Measurements from ENCODE around the gene VSIG10L.

VSIG10L gene

DNA sequence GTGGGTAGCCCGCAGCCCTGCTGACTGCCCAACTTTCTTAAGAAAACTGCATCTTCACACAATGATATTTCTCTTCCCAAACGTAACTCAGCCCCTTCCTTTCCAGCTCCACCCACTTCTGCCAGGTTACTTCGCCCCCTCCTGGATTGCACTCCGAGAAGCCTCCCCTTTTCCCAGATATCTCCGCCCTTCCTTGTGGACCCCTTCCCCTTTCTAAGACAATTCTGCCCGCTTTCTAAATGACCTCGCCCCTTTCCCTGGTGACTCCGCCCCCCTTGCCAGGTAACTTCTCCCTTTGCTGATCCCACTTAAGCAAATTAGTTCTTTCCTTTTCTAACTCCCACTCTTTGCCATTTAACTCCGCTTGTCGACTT lies 2.6 kb downstream of the VSIG10L start:
- peak overlapping the region; percentile 68 for H3K4me3 ChIP-seq (ENCODE audit: insufficient read depth, low read depth, low read length, poor library complexity, severe bottlenecking)
- no peaks in the 10 kb centered on the region for H3K27me3 ChIP-seq (replicated peaks; ENCODE audit: control insufficient read depth, insufficient read depth, low read length, poor library complexity, severe bottlenecking)
- peak in 1 of 3 donors; percentile 3 for DNase-seq
- peaks cover 15% of the 10 kb centered on the region for H3K4me1 ChIP-seq (ENCODE audit: control insufficient read depth, insufficient read depth, low read length, poor library complexity, severe bottlenecking)
- no peaks in the 10 kb centered on the region for H3K9me3 ChIP-seq (ENCODE audit: control insufficient read depth, low read length)
- H3K27ac ChIP-seq (ENCODE audit: insufficient read depth, low read length, poor library complexity, severe bottlenecking), result peak overlapping the region; percentile 2
- H3K36me3 ChIP-seq (ENCODE audit: control insufficient read depth, insufficient read depth, low read length), result no peaks in the 10 kb centered on the region

- no peaks in the 10 kb centered on the region for H3K9me3 ChIP-seq (ENCODE audit: control insufficient read depth, low read length)
- peaks cover 15% of the 10 kb centered on the region for H3K4me1 ChIP-seq (ENCODE audit: control insufficient read depth, insufficient read depth, low read length, poor library complexity, severe bottlenecking)
- peak overlapping the region; percentile 68 for H3K4me3 ChIP-seq (ENCODE audit: insufficient read depth, low read depth, low read length, poor library complexity, severe bottlenecking)
- H3K36me3 ChIP-seq (ENCODE audit: control insufficient read depth, insufficient read depth, low read length), result no peaks in the 10 kb centered on the region
- H3K27me3 ChIP-seq (replicated peaks; ENCODE audit: control insufficient read depth, insufficient read depth, low read length, poor library complexity, severe bottlenecking), result no peaks in the 10 kb centered on the region
- peak; percentile 64 to 72 (median 70) for DNase-seq
- peak overlapping the region; percentile 2 for H3K27ac ChIP-seq (ENCODE audit: insufficient read depth, low read length, poor library complexity, severe bottlenecking)
Observed at GRCh38 chr19:51338563-51339312, 3.2 kb downstream of the VSIG10L start.

DNA sequence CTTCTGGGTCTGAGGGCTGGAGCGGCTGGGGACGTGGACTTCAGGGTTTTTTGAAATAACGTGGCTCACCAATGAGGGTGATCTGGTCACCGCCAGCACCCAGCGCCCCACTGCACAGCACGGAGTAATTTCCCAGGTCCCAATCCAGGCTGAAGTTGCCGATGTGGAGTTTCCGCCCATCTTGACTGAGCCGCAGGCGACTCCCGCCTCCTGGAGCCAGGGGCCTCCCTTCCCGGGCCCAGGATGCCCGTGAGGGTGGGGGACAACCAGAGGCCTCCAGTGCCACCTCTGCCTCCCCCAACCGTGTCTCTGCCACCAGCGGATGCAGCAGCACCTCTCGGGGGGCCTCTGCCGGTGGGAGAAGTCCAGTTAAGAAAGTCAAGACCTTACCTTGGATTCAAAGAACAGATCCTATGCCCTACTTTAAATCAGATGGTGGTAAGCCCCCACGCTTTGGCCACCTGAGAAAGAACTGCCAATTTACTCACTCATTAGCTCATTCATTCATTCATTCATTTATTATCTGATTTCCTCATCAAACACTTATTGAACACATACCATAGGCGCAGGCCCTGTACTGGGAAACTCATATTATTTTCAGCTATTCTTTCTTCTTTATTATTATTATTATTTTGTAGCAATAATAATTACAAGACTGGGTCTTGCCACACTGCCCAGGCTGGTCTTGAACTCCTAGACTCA lies 3.9 kb downstream of the VSIG10L start:
- Histone ChIP-seq H3K36me3 (ENCODE audit: control insufficient read depth, insufficient read depth, low read length) (no peaks in the 10 kb centered on the region), H3K27me3 (replicated peaks; ENCODE audit: control insufficient read depth, insufficient read depth, low read length, poor library complexity, severe bottlenecking) (no peaks in the 10 kb centered on the region), H3K9me3 (ENCODE audit: control insufficient read depth, low read length) (no peaks in the 10 kb centered on the region), H3K4me1 (ENCODE audit: control insufficient read depth, insufficient read depth, low read length, poor library complexity, severe bottlenecking) (peaks cover 15% of the 10 kb centered on the region), H3K4me3 (ENCODE audit: insufficient read depth, low read depth, low read length, poor library complexity, severe bottlenecking) (no peak overlapping the region), H3K27ac (ENCODE audit: insufficient read depth, low read length, poor library complexity, severe bottlenecking) (no peak overlapping the region)
- no peak for DNase-seq

DNA sequence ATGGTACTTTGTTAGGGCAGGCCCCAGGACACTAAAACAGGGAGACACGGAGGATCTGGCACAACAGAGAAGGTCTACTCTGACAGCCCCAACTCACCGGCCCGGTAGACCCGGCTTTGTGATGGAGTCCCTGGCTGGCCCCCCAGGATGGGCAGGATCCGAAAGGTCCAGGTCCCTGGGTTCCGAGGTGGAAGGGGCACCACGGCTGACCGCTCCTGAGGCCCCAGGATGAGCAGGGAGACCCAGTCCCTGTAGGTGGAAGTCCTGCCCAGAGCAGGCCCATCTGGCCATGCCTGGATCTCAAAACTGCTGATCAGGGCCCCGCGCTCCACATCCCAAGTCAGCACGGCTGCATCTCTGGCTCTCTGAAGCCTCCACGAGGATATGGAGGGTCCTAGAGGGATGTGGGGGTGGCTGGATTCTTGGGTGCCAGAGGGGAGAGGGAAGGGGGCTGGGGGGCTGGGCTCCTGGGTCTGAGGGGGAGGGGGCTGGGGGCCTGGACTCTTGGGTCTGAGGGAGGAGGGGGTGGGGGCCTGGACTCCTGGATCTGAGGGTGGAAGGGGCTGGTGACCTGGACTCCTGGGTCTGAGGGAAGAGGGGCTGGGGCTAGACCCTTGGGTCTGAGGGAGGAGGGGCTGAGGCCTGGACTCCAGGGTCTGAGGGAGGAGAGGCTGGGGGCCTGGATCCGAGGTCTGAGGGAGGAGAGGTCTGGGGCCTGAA lies 4.6 kb downstream of the VSIG10L start:
- Histone ChIP-seq H3K27me3 (replicated peaks; ENCODE audit: control insufficient read depth, insufficient read depth, low read length, poor library complexity, severe bottlenecking) (no peaks in the 10 kb centered on the region), H3K36me3 (ENCODE audit: control insufficient read depth, insufficient read depth, low read length) (no peaks in the 10 kb centered on the region), H3K4me3 (ENCODE audit: insufficient read depth, low read depth, low read length, poor library complexity, severe bottlenecking) (no peak overlapping the region), H3K27ac (ENCODE audit: insufficient read depth, low read length, poor library complexity, severe bottlenecking) (no peak overlapping the region), H3K4me1 (ENCODE audit: control insufficient read depth, insufficient read depth, low read length, poor library complexity, severe bottlenecking) (peaks cover 15% of the 10 kb centered on the region), H3K9me3 (ENCODE audit: control insufficient read depth, low read length) (no peaks in the 10 kb centered on the region)
- no peak for DNase-seq

GRCh38 chr19:51333836-51334460 lies 8.0 kb downstream of the VSIG10L start:
- Histone ChIP-seq H3K4me1 (ENCODE audit: control insufficient read depth, insufficient read depth, low read length, poor library complexity, severe bottlenecking) (peaks cover 6% of the 10 kb centered on the region), H3K27me3 (replicated peaks; ENCODE audit: control insufficient read depth, insufficient read depth, low read length, poor library complexity, severe bottlenecking) (no peaks in the 10 kb centered on the region), H3K4me3 (ENCODE audit: insufficient read depth, low read depth, low read length, poor library complexity, severe bottlenecking) (no peak overlapping the region), H3K36me3 (ENCODE audit: control insufficient read depth, insufficient read depth, low read length) (no peaks in the 10 kb centered on the region), H3K9me3 (ENCODE audit: control insufficient read depth, low read length) (no peaks in the 10 kb centered on the region), H3K27ac (ENCODE audit: insufficient read depth, low read length, poor library complexity, severe bottlenecking) (no peak overlapping the region)
- no peak for DNase-seq

GRCh38 chr19:51331716-51332115 lies 10.2 kb downstream of the VSIG10L start:
- H3K4me1 ChIP-seq (ENCODE audit: control insufficient read depth, insufficient read depth, low read length, poor library complexity, severe bottlenecking), result peaks cover 5% of the 10 kb centered on the region
- no peak overlapping the region for H3K27ac ChIP-seq (ENCODE audit: insufficient read depth, low read length, poor library complexity, severe bottlenecking)
- H3K4me3 ChIP-seq (ENCODE audit: insufficient read depth, low read depth, low read length, poor library complexity, severe bottlenecking), result no peak overlapping the region
- no peaks in the 10 kb centered on the region for H3K9me3 ChIP-seq (ENCODE audit: control insufficient read depth, low read length)
- H3K36me3 ChIP-seq (ENCODE audit: control insufficient read depth, insufficient read depth, low read length), result no peaks in the 10 kb centered on the region
- H3K27me3 ChIP-seq (replicated peaks; ENCODE audit: control insufficient read depth, insufficient read depth, low read length, poor library complexity, severe bottlenecking), result peaks cover 21% of the 10 kb centered on the region
- no peak for DNase-seq

DNA sequence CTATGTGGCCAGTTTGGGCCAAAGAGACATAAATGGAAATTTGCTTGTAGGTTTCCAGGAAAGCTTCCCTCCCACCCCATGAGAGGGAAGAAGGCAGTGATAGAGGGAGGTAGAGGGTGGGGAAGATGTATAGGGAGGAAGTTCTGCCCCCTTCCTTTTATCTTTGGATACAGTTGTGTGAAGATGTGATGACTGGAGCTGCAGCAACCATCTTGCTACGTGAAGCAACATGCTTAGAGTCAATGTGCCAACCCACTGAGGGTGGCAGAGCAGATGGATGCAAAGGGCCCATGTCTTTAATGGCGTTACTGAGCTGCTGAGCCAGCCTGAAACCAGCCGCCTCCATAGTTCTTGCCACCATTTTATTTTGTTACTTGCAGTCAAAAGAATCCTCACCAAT lies 10.7 kb downstream of the VSIG10L start:
- no peak for DNase-seq
- H3K36me3 ChIP-seq (ENCODE audit: control insufficient read depth, insufficient read depth, low read length), result no peaks in the 10 kb centered on the region
- no peaks in the 10 kb centered on the region for H3K9me3 ChIP-seq (ENCODE audit: control insufficient read depth, low read length)
- peaks cover 26% of the 10 kb centered on the region for H3K27me3 ChIP-seq (replicated peaks; ENCODE audit: control insufficient read depth, insufficient read depth, low read length, poor library complexity, severe bottlenecking)
- peaks cover 5% of the 10 kb centered on the region for H3K4me1 ChIP-seq (ENCODE audit: control insufficient read depth, insufficient read depth, low read length, poor library complexity, severe bottlenecking)
- no peak overlapping the region for H3K4me3 ChIP-seq (ENCODE audit: insufficient read depth, low read depth, low read length, poor library complexity, severe bottlenecking)
- no peak overlapping the region for H3K27ac ChIP-seq (ENCODE audit: insufficient read depth, low read length, poor library complexity, severe bottlenecking)

DNA sequence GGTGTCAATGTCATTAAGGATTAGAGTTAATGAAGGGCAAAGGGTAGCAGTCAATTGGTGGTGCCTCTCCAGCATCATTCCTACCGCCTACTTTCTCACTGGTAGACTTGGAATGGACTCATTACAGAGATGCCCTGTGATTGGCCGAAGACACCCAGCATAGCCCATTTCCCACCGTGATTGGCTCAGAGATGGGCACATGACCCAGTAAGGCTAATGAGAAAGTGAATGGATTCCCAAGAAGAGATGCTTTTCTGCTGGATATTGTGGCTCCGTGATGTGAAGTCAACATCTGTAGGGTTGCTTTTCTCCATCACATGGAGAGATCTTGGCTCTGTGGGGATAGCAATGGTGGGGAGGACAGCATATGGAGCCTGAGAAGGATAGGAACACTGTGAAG lies 11.6 kb downstream of the VSIG10L start:
- Histone ChIP-seq H3K4me1 (ENCODE audit: control insufficient read depth, insufficient read depth, low read length, poor library complexity, severe bottlenecking) (peaks cover 5% of the 10 kb centered on the region), H3K4me3 (ENCODE audit: insufficient read depth, low read depth, low read length, poor library complexity, severe bottlenecking) (no peak overlapping the region), H3K27me3 (replicated peaks; ENCODE audit: control insufficient read depth, insufficient read depth, low read length, poor library complexity, severe bottlenecking) (peaks cover 32% of the 10 kb centered on the region), H3K9me3 (ENCODE audit: control insufficient read depth, low read length) (no peaks in the 10 kb centered on the region), H3K36me3 (ENCODE audit: control insufficient read depth, insufficient read depth, low read length) (no peaks in the 10 kb centered on the region), H3K27ac (ENCODE audit: insufficient read depth, low read length, poor library complexity, severe bottlenecking) (no peak overlapping the region)
- DNase-seq, result no peak

GRCh38 chr19:51329411-51329810 lies 12.5 kb downstream of the VSIG10L start:
- H3K27me3 ChIP-seq (replicated peaks; ENCODE audit: control insufficient read depth, insufficient read depth, low read length, poor library complexity, severe bottlenecking), result peaks cover 32% of the 10 kb centered on the region

More at GRCh38 chr19:51329411-51329810, 12.5 kb downstream of the VSIG10L start:
- no peak for DNase-seq
- H3K4me1 ChIP-seq (ENCODE audit: control insufficient read depth, insufficient read depth, low read length, poor library complexity, severe bottlenecking), result peaks cover 5% of the 10 kb centered on the region
- no peaks in the 10 kb centered on the region for H3K9me3 ChIP-seq (ENCODE audit: control insufficient read depth, low read length)
- no peak overlapping the region for H3K4me3 ChIP-seq (ENCODE audit: insufficient read depth, low read depth, low read length, poor library complexity, severe bottlenecking)
- no peak overlapping the region for H3K27ac ChIP-seq (ENCODE audit: insufficient read depth, low read length, poor library complexity, severe bottlenecking)
- no peaks in the 10 kb centered on the region for H3K36me3 ChIP-seq (ENCODE audit: control insufficient read depth, insufficient read depth, low read length)

All from effector memory CD4-positive, alpha-beta T cell (primary cell).